ENCODE results near the gene DUSP8.

Gene DUSP8

DNA sequence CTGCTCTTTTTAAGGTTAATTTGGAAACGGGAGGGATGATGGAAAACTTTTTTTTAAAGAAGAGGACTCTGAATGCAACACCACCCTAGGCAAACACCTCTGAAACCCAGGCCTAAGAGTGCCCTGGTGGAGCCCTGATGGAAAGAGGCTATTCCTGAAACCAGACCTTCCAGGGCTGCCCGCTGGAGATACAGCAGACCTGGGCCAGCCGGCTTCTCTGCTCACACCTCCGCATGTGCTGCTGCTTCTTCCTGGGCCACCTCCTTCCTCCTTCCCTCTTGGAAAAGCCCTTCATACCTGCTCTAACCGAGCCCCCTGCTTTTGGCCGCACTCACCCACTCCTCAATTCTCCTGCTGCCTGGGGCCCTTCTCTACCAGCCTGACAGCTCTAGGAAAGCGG lies 37.9 kb downstream of the DUSP8 start:
- Histone ChIP-seq H3K27ac (no peak overlapping the region), H3K9ac (ENCODE audit: insufficient read length) (no peak overlapping the region), H3K9me3 (ENCODE audit: low read depth, low read length) (no peaks in the 10 kb centered on the region), H3K4me3 (no peak overlapping the region), H3K36me3 (ENCODE audit: insufficient read depth, low read length) (no peaks in the 10 kb centered on the region)
- no peak for TF ChIP-seq FOXP2 (optimal IDR thresholded peaks at IDR 0.05; ENCODE audit: control extremely low read depth, extremely low read length, insufficient read depth)
- no peak for TF ChIP-seq EZH2 (IDR thresholded peaks at IDR 0.05)
- TF ChIP-seq POLR2AphosphoS5 (IDR thresholded peaks at IDR 0.05; ENCODE audit: borderline replicate concordance, low read depth, low read length) = no peak
- DNase-seq (ENCODE audit: low read depth, low spot score) = no peak

- no peak overlapping the region for H3K4me3 ChIP-seq
- H3K9me3 ChIP-seq (ENCODE audit: low read depth, low read length) = no peaks in the 10 kb centered on the region
- no peak for DNase-seq (ENCODE audit: low read depth, low spot score)
- H3K36me3 ChIP-seq (ENCODE audit: insufficient read depth, low read length) = no peaks in the 10 kb centered on the region
- H3K27ac ChIP-seq = no peak overlapping the region
- TF ChIP-seq FOXP2 (optimal IDR thresholded peaks at IDR 0.05; ENCODE audit: control extremely low read depth, extremely low read length, insufficient read depth) (no peak), EZH2 (IDR thresholded peaks at IDR 0.05) (no peak), POLR2AphosphoS5 (IDR thresholded peaks at IDR 0.05; ENCODE audit: borderline replicate concordance, low read depth, low read length) (no peak)
- H3K9ac ChIP-seq (ENCODE audit: insufficient read length) = no peak overlapping the region
These were observed 38.7 kb downstream of the DUSP8 start for GRCh38 chr11:1533342-1533725.

GRCh38 chr11:1532606-1533341 lies 39.3 kb downstream of the DUSP8 start:
- no peak overlapping the region for H3K4me3 ChIP-seq
- H3K36me3 ChIP-seq (ENCODE audit: insufficient read depth, low read length) = no peaks in the 10 kb centered on the region
- TF ChIP-seq FOXP2 (optimal IDR thresholded peaks at IDR 0.05; ENCODE audit: control extremely low read depth, extremely low read length, insufficient read depth) = no peak
- TF ChIP-seq POLR2AphosphoS5 (IDR thresholded peaks at IDR 0.05; ENCODE audit: borderline replicate concordance, low read depth, low read length) = no peak
- no peak for TF ChIP-seq EZH2 (IDR thresholded peaks at IDR 0.05)
- DNase-seq (ENCODE audit: low read depth, low spot score) = no peak
- H3K9ac ChIP-seq (ENCODE audit: insufficient read length) = no peak overlapping the region
- H3K9me3 ChIP-seq (ENCODE audit: low read depth, low read length) = no peaks in the 10 kb centered on the region
- H3K27ac ChIP-seq = no peak overlapping the region

- H3K4me3 ChIP-seq = no peak overlapping the region
- no peak for DNase-seq (ENCODE audit: low read depth, low spot score)
- no peak overlapping the region for H3K27ac ChIP-seq
- no peaks in the 10 kb centered on the region for H3K9me3 ChIP-seq (ENCODE audit: low read depth, low read length)
- H3K36me3 ChIP-seq (ENCODE audit: insufficient read depth, low read length) = no peaks in the 10 kb centered on the region
- H3K9ac ChIP-seq (ENCODE audit: insufficient read length) = no peak overlapping the region
- TF ChIP-seq FOXP2 (optimal IDR thresholded peaks at IDR 0.05; ENCODE audit: control extremely low read depth, extremely low read length, insufficient read depth) (no peak), EZH2 (IDR thresholded peaks at IDR 0.05) (no peak), POLR2AphosphoS5 (IDR thresholded peaks at IDR 0.05; ENCODE audit: borderline replicate concordance, low read depth, low read length) (no peak)
These were observed 40.0 kb downstream of the DUSP8 start for GRCh38 chr11:1532014-1532586.

GRCh38 chr11:1531449-1532013 lies 40.5 kb downstream of the DUSP8 start:
- DNase-seq (ENCODE audit: low read depth, low spot score) = no peak
- Histone ChIP-seq H3K9me3 (ENCODE audit: low read depth, low read length) (no peaks in the 10 kb centered on the region), H3K4me3 (no peak overlapping the region), H3K36me3 (ENCODE audit: insufficient read depth, low read length) (no peaks in the 10 kb centered on the region), H3K27ac (no peak overlapping the region), H3K9ac (ENCODE audit: insufficient read length) (no peak overlapping the region)
- TF ChIP-seq FOXP2 (optimal IDR thresholded peaks at IDR 0.05; ENCODE audit: control extremely low read depth, extremely low read length, insufficient read depth) (no peak), EZH2 (IDR thresholded peaks at IDR 0.05) (no peak), POLR2AphosphoS5 (IDR thresholded peaks at IDR 0.05; ENCODE audit: borderline replicate concordance, low read depth, low read length) (no peak)

DNA sequence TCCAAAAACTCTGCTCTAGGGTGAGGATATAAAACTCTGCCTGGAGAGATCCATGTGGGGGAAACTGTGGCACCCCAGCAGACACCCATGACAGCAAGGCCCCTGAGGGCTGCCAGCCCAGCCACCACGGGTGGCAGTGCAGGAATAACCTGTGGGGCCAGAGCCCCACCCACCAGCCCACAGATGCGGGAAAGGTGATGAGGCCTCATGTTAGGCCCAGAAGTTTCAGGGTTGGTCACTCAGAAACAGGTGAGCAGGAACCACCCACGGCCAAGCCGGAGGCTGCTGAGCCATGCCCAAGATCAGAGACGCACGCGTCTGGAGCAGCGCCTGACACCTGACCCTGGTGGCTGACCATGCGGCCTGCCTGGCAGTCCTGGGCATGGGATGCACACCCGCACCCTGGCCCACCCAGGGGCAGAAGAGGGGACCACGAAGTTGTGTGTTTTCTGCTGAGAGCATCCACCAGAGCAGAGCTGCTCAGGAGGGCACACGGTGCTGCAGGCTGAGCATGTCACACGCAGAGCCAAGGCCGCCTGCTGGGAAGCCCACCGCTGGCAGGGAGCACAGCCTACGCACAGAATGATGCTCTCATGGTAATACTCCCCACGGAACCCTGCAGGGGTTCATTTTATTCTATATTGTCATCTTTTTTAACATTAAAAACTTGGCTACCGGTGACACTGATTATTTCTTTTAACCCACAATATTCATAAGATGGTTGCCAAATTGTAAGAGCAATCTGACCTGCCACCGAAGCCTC lies 41.2 kb downstream of the DUSP8 start:
- Histone ChIP-seq H3K9ac (ENCODE audit: insufficient read length) (no peak overlapping the region), H3K9me3 (ENCODE audit: low read depth, low read length) (no peaks in the 10 kb centered on the region), H3K36me3 (ENCODE audit: insufficient read depth, low read length) (no peaks in the 10 kb centered on the region), H3K27ac (no peak overlapping the region), H3K4me3 (no peak overlapping the region)
- no peak for TF ChIP-seq EZH2 (IDR thresholded peaks at IDR 0.05)
- no peak for TF ChIP-seq FOXP2 (optimal IDR thresholded peaks at IDR 0.05; ENCODE audit: control extremely low read depth, extremely low read length, insufficient read depth)
- no peak for TF ChIP-seq POLR2AphosphoS5 (IDR thresholded peaks at IDR 0.05; ENCODE audit: borderline replicate concordance, low read depth, low read length)
- DNase-seq (ENCODE audit: low read depth, low spot score) = no peak

DNA sequence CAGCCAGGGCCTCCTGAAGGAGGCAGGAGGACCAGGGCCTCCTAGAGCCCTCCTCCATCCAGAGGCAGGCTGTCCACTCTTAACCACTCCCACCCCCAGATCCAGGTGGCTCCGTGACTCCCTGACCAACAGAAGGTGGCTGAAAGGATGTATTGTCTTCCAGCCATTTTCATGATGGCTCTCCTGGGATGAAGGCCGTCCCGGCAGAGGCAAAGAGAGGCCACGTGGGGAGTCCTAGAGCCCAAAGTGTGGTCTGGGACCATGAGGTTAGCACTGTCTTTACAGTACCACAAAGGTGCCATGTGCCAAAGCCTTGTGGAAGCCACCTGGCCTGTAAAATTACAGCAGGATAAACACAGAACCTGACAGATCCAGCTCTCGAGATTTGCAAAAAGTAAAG lies 42.3 kb downstream of the DUSP8 start:
- H3K4me3 ChIP-seq = no peak overlapping the region
- TF ChIP-seq FOXP2 (optimal IDR thresholded peaks at IDR 0.05; ENCODE audit: control extremely low read depth, extremely low read length, insufficient read depth) (no peak), EZH2 (IDR thresholded peaks at IDR 0.05) (no peak), POLR2AphosphoS5 (IDR thresholded peaks at IDR 0.05; ENCODE audit: borderline replicate concordance, low read depth, low read length) (no peak)
- H3K36me3 ChIP-seq (ENCODE audit: insufficient read depth, low read length) = no peaks in the 10 kb centered on the region
- no peak for DNase-seq (ENCODE audit: low read depth, low spot score)
- H3K9ac ChIP-seq (ENCODE audit: insufficient read length) = no peak overlapping the region
- no peaks in the 10 kb centered on the region for H3K9me3 ChIP-seq (ENCODE audit: low read depth, low read length)
- no peak overlapping the region for H3K27ac ChIP-seq

DNA sequence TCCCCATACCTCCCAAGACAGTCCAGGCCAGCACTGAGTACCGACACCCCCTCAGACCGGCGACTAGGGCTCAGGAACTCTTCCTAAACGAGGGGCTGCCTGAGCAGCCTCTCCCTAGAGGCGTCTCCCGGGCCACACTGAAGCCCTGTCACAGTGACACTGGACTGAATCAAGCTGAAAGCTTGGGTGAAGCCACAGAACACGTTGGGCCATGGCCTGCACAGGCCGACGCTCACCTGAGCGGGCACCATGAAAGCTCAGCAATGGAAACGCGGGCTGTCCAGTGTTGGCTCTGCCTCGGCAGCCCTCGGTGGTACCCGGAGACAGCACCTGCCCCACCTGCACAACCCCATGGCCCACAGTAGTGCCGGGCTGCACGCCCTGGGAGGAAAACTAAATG lies 42.8 kb downstream of the DUSP8 start:
- H3K27ac ChIP-seq = no peak overlapping the region
- TF ChIP-seq POLR2AphosphoS5 (IDR thresholded peaks at IDR 0.05; ENCODE audit: borderline replicate concordance, low read depth, low read length) = no peak
- no peak for TF ChIP-seq EZH2 (IDR thresholded peaks at IDR 0.05)
- no peak for TF ChIP-seq FOXP2 (optimal IDR thresholded peaks at IDR 0.05; ENCODE audit: control extremely low read depth, extremely low read length, insufficient read depth)
- H3K36me3 ChIP-seq (ENCODE audit: insufficient read depth, low read length) = no peaks in the 10 kb centered on the region
- H3K9me3 ChIP-seq (ENCODE audit: low read depth, low read length) = no peaks in the 10 kb centered on the region
- no peak overlapping the region for H3K9ac ChIP-seq (ENCODE audit: insufficient read length)
- DNase-seq (ENCODE audit: low read depth, low spot score) = no peak
- H3K4me3 ChIP-seq = no peak overlapping the region
